ENCODE measurements around the gene EHD1. TPM values are rescaled to one million over a fixed set of nuclear protein-coding genes. Genes with fewer than 3 reads are reported as not detected.

The EHD1 gene
- total and polyA plus RNA-seq, 2 of the 8 experiments (the other 6 are each of a cell fraction or from before 2014, with no cell fraction given): 31.5 to 42.9 TPM

- 81 to 89% methylated on average over 3 to 11 of the region's 11 CpGs for WGBS, 2 experiments (ENCODE audit: extremely low coverage in 1 of 2, insufficient coverage in 1 of 2, insufficient read length in 1 of 2, insufficient replicate concordance in 2 of 2, low coverage in 1 of 2, low lambda C conversion rate in 2 of 2, missing lambda C conversion rate in 1 of 2)
- Histone ChIP-seq H3K14ac (ENCODE audit: insufficient read length) (no peak overlapping the region), H2BK5ac (ENCODE audit: low read depth, low read length) (no peak overlapping the region), H2BK12ac (ENCODE audit: low read depth, low read length) (no peak overlapping the region), H4K91ac (replicated peaks; ENCODE audit: insufficient read length, low read length) (no peak overlapping the region), H3K79me2 (ENCODE audit: control insufficient read depth in 1 of 2, insufficient read depth in 2 of 2, low read length in 2 of 2) (no peaks in the 10 kb centered on the region), H3K4me2 (ENCODE audit: insufficient read depth in 1 of 2, low read depth in 2 of 2, low read length in 2 of 2) (no peak overlapping the region), H3K9me3 (ENCODE audit: insufficient read depth in 2 of 2, low read depth in 1 of 2, low read length in 1 of 2) (no peaks in the 10 kb centered on the region), H2AK5ac (ENCODE audit: low read depth, low read length) (no peak overlapping the region), H3K23me2 (ENCODE audit: low read depth, low read length) (no peaks in the 10 kb centered on the region; the same call in 1 of the 2 replicates), H3K4me3 (ENCODE audit: extremely low read depth in 1 of 4, insufficient read depth in 2 of 4, low read depth in 3 of 4, low read length in 4 of 4) (no peak overlapping the region), H3K9ac (replicated peaks in 1 of 4; ENCODE audit: extremely low read depth in 1 of 4, low read depth in 3 of 4, low read length in 3 of 4) (no peak overlapping the region), H3K36me3 (ENCODE audit: control insufficient read depth in 2 of 4, insufficient read depth in 4 of 4, low read length in 3 of 4) (peaks cover 0 to 5% (median 2%) of the 10 kb centered on the region in 4 experiments; a peak in 2 of 8 replicates), H3K4ac (replicated peaks; ENCODE audit: insufficient read length, low read depth, low read length) (no peak overlapping the region), H3K18ac (ENCODE audit: extremely low read depth, low read length) (no peak overlapping the region), H3K4me1 (replicated peaks in 1 of 4; ENCODE audit: control insufficient read depth in 3 of 4, insufficient read depth in 4 of 4, low read length in 3 of 4) (no peaks in the 10 kb centered on the region), H4K5ac (ENCODE audit: insufficient read length, low read depth, low read length) (no peak overlapping the region), H3K23ac (ENCODE audit: insufficient read length) (no peak overlapping the region), H2BK15ac (ENCODE audit: low read length) (no peak overlapping the region), H3K56ac (replicated peaks; ENCODE audit: insufficient read length, low read depth, low read length) (no peak overlapping the region), H3K27me3 (replicated peaks in 1 of 4; ENCODE audit: control insufficient read depth in 3 of 4, extremely low read depth in 1 of 4, insufficient read depth in 3 of 4, low read length in 3 of 4) (no peaks in the 10 kb centered on the region), H2BK20ac (ENCODE audit: low read length) (no peak overlapping the region), H4K8ac (ENCODE audit: extremely low read depth, insufficient read depth, low read length) (no peak overlapping the region), H2AFZ (ENCODE audit: low read length) (no peak overlapping the region), H3K79me1 (ENCODE audit: low read depth, low read length) (no peaks in the 10 kb centered on the region; the same call in 1 of the 2 replicates), H4K20me1 (replicated peaks in 1 of 2; ENCODE audit: control insufficient read depth in 1 of 2, insufficient read depth in 2 of 2, low read length in 2 of 2) (peaks cover 0 to 2% of the 10 kb centered on the region in 2 experiments), H2BK120ac (replicated peaks; ENCODE audit: low read depth, low read length) (no peak overlapping the region), H3K27ac (ENCODE audit: low read depth, low read length) (no peak overlapping the region)
- ChIA-PET POLR2A (ENCODE audit: partially characterized antibody) (interaction anchor here (1.1 kb wide), 2 partner anchors 26 to 30 kb away, joined by 4 read pairs; no protein-coding TSS in a partner anchor), CTCF (ENCODE audit: partially characterized antibody) (interaction anchor here (0.9 kb wide), 1 partner anchor 50 kb away, joined by 3 read pairs; no protein-coding TSS in a partner anchor)
- DNase-seq (ENCODE audit: low read depth in 1 of 2, low spot score in 2 of 2) (no peak), FAIRE-seq (no peak)
- no peak for TF ChIP-seq MAX (IDR thresholded peaks at IDR 0.05)
- no peak for TF ChIP-seq BACH1 (IDR thresholded peaks at IDR 0.05; ENCODE audit: low read length)
- TF ChIP-seq RBBP5 (IDR thresholded peaks at IDR 0.05; ENCODE audit: borderline replicate concordance, low read depth, low read length): no peak
Measured at GRCh38 chr11:64823568-64824119, 54.8 kb downstream of the EHD1 start.
